Measurements from ENCODE around the gene AKT1S1.

Gene AKT1S1

GRCh38 chr19:49907745-49908446 is 30.7 kb upstream of the AKT1S1 start:
- DNase-seq, result no peak

GRCh38 chr19:49906879-49907564 is 29.9 kb upstream of the AKT1S1 start:
- no peak for DNase-seq

GRCh38 chr19:49904136-49904535 is 27.0 kb upstream of the AKT1S1 start:
- no peak for DNase-seq

GRCh38 chr19:49896863-49897621 is 19.9 kb upstream of the AKT1S1 start, which contains the start of gene IL4I1:
IL4I1 (minus strand) TSS chr19:49896887; CDS start chr19:49896160, 727 bp downstream.
- no peak for DNase-seq

- no peak for DNase-seq
Measured at GRCh38 chr19:49895566-49896297, 18.6 kb upstream of the AKT1S1 start.

GRCh38 chr19:49894879-49895565 is 17.9 kb upstream of the AKT1S1 start:
- DNase-seq, result no peak

GRCh38 chr19:49894011-49894664 is 17.0 kb upstream of the AKT1S1 start:
- DNase-seq, result no peak

GRCh38 chr19:49892716-49893115 is 15.6 kb upstream of the AKT1S1 start:
- no peak for DNase-seq

- DNase-seq, result no peak
Measured at GRCh38 chr19:49891393-49891792, 14.2 kb upstream of the AKT1S1 start.

GRCh38 chr19:49890349-49891311 is 13.5 kb upstream of the AKT1S1 start:
- DNase-seq, result no peak

- no peak for DNase-seq
Measured at GRCh38 chr19:49889687-49890348, 12.7 kb upstream of the AKT1S1 start.

- no peak for DNase-seq
Measured at GRCh38 chr19:49889038-49889686, 12.0 kb upstream of the AKT1S1 start.

- DNase-seq, result peak; percentile 55
Measured at GRCh38 chr19:49888510-49888824, 11.3 kb upstream of the AKT1S1 start.

GRCh38 chr19:49887665-49888509 is 10.7 kb upstream of the AKT1S1 start:
- no peak for DNase-seq

GRCh38 chr19:49887037-49887664 is 10.0 kb upstream of the AKT1S1 start:
- no peak for DNase-seq

GRCh38 chr19:49884760-49885159 is 7.6 kb upstream of the AKT1S1 start:
- DNase-seq, result no peak

GRCh38 chr19:49884109-49884508 is 7.0 kb upstream of the AKT1S1 start:
- no peak for DNase-seq

- DNase-seq, result no peak
Measured at GRCh38 chr19:49883094-49883493, 5.9 kb upstream of the AKT1S1 start.

Measured in DMS79 (cell line).